K562 (cell line): ENCODE results near the gene CAMSAP3. TPM values are rescaled to one million over a fixed set of nuclear protein-coding genes. Genes with fewer than 3 reads are reported as not detected.

ENCODE experiments used
- ATAC-seq: fragments of 200-7000 bp; cut with Tn5 transposase; 3 replicates; pipeline ENCODE4 v1.9.1; 2020; ENCODE audit warnings: moderate library complexity
- BruUV-seq: library from RNA; stranded (reverse); fragments of 400-500 nt; replicated peaks from 2 replicates; lab custom pipeline; 2021; lab: Mats Ljungman, UMichigan
- CTCF ChIA-PET: fragments of 300-600 bp; formaldehyde crosslinking; extraction: SDS; loops from one replicate; lab custom pipeline; 2021; ENCODE audit warnings: low intra/inter-chr PET ratio; lab: Yijun Ruan, JAX
- POLR2A ChIA-PET: fragments of 300-600, 350-650 bp; sonication (Branson Sonifier 250); formaldehyde crosslinking; extraction: SDS; loops from one replicate; lab custom pipeline; 2021; ENCODE audit warnings: antibody characterized with exemption, inconsistent platforms; lab: Yijun Ruan, JAX
- DNase-seq, 4 experiments: peaks; one replicate each; pipeline versions ENCODE4 v3.0.0 to v3.0.0-alpha.2; 2011 to 2018; ENCODE audit warnings: low spot score in 3 of 4, mixed read lengths in 3 of 4; ENCODE audit errors: extremely low read depth in 1 of 4
- FAIRE-seq: peaks from 2 replicates; lab custom pipeline; 2011; peaks lifted over from hg19 to GRCh38; lab: Jason Lieb, UNC
- H2AFZ ChIP-seq: 2 replicates; pipeline ENCODE4 v1.6.0; 2011; ENCODE audit warnings: low read depth, low read length, control low read depth, inconsistent platforms
- H3K27ac ChIP-seq: fragments of 200-600 bp; 3 replicates; pipeline ENCODE4 v1.8.0; 2011; ENCODE audit warnings: low read depth, mild to moderate bottlenecking, control low read depth, inconsistent platforms, low read length, moderate library complexity, mixed read lengths; ENCODE audit errors: extremely low read depth
- H3K27me3 ChIP-seq, 2 experiments: fragments of 300-600 bp in 1 of 2; 2 replicates in 1 of 2; 3 replicates in 1 of 2; pipeline versions ENCODE4 v1.6.0 to v1.8.0; 2011; ENCODE audit warnings: inconsistent platforms in 2 of 2, low read length in 2 of 2, mild to moderate bottlenecking in 1 of 2, mixed read lengths in 1 of 2, moderate library complexity in 1 of 2; ENCODE audit not compliant: control insufficient read depth in 2 of 2, insufficient read depth in 2 of 2
- H3K36me3 ChIP-seq: fragments of 300-600 bp; 3 replicates; pipeline ENCODE4 v1.8.0; 2011; ENCODE audit warnings: mild to moderate bottlenecking, low read length, inconsistent platforms; ENCODE audit not compliant: control insufficient read depth, insufficient read depth
- H3K4me1 ChIP-seq, 2 experiments: fragments of 200-600 bp in 1 of 2; replicated peaks in 1 of 2; 2 replicates in 1 of 2; 3 replicates in 1 of 2; pipeline versions ENCODE4 v1.5.1 to v1.8.0; 2011; ENCODE audit warnings: inconsistent platforms in 2 of 2, low read length in 2 of 2, mild to moderate bottlenecking in 1 of 2, mixed read lengths in 1 of 2, moderate library complexity in 1 of 2; ENCODE audit not compliant: control insufficient read depth in 2 of 2, insufficient read depth in 2 of 2
- H3K4me2 ChIP-seq: 2 replicates; pipeline ENCODE4 v1.6.1; 2011; ENCODE audit warnings: low read length, control low read depth, inconsistent platforms, mixed read lengths; ENCODE audit not compliant: insufficient read depth
- H3K4me3 ChIP-seq: fragments of 200-600 bp; sonication (generic), shearing (Covaris generic); 2 replicates; pipeline ENCODE4 v1.5.1; 2016; ENCODE audit warnings: control low read depth, inconsistent platforms
- H3K79me2 ChIP-seq: fragments of 200-600 bp; 3 replicates; pipeline ENCODE4 v1.8.0; 2011; ENCODE audit warnings: low read length, inconsistent platforms; ENCODE audit not compliant: control insufficient read depth, insufficient read depth
- H3K9ac ChIP-seq, 2 experiments: 2 replicates each; pipeline versions ENCODE4 v1.6.0 to v1.6.1; 2011; ENCODE audit warnings: low read depth in 2 of 2, low read length in 2 of 2, control low read depth in 1 of 2, inconsistent platforms in 1 of 2, mild to moderate bottlenecking in 1 of 2, mixed read lengths in 1 of 2; ENCODE audit not compliant: insufficient read depth in 1 of 2
- H3K9me1 ChIP-seq: one replicate; pipeline ENCODE4 v1.6.0; 2011; ENCODE audit warnings: inconsistent platforms, mild to moderate bottlenecking, low read length, moderate library complexity; ENCODE audit not compliant: control insufficient read depth, insufficient read depth
- H3K9me3 ChIP-seq: replicated peaks from 2 replicates; pipeline ENCODE4 v1.5.1; 2011; ENCODE audit warnings: low read depth, low read length, inconsistent platforms; ENCODE audit not compliant: control insufficient read depth, insufficient read depth
- H4K20me1 ChIP-seq: replicated peaks from 2 replicates; pipeline ENCODE4 v1.6.1; 2011; ENCODE audit warnings: low read length, inconsistent platforms, mixed read lengths; ENCODE audit not compliant: control insufficient read depth, insufficient read depth
- CCNT2 ChIP-seq: IDR thresholded peaks from 2 replicates; pipeline ENCODE4 v1.6.1; 2011; ENCODE audit warnings: borderline replicate concordance, low read depth, mild to moderate bottlenecking, moderate library complexity, mixed read lengths, low read length; ENCODE audit not compliant: insufficient read length; ENCODE audit errors: extremely low read depth
- DPF2 ChIP-seq: fragments of 450-650 bp; IDR thresholded peaks from 2 replicates; pipeline ENCODE4 v1.6.1; 2016
- ELF4 ChIP-seq: fragments of 450-650 bp; formaldehyde crosslinking; IDR thresholded peaks from 2 replicates; pipeline ENCODE4 v1.4.0; 2022; ENCODE audit warnings: missing genetic modification characterization
- HLTF ChIP-seq: fragments of 450-650 bp; IDR thresholded peaks from 2 replicates; pipeline ENCODE4 v1.6.1; 2016
- POLR2G ChIP-seq: fragments of 200-400 bp; formaldehyde crosslinking; IDR thresholded peaks from 2 replicates; pipeline ENCODE4 v1.6.1; 2017; ENCODE audit warnings: low read depth, mild to moderate bottlenecking, antibody characterized with exemption, low read length, moderate library complexity
- TAF15 ChIP-seq: fragments of 200-400 bp; formaldehyde crosslinking; IDR thresholded peaks from 2 replicates; pipeline ENCODE4 v1.6.1; 2017; ENCODE audit warnings: mild to moderate bottlenecking, low read depth, low read length, moderate library complexity
- TFE3 ChIP-seq: fragments of 450-650 bp; formaldehyde crosslinking; IDR thresholded peaks from 2 replicates; pipeline ENCODE4 v1.4.0; 2020; ENCODE audit warnings: mild to moderate bottlenecking, mixed read lengths
- ZNF316 ChIP-seq: fragments of 450-650 bp; IDR thresholded peaks from 2 replicates; pipeline ENCODE4 v1.6.1; 2016
- ZNF764 ChIP-seq: fragments of 250-450 bp; sonication (Bioruptor Pico); IDR thresholded peaks from 2 replicates; pipeline ENCODE4 v1.4.0; 2020; ENCODE audit warnings: low read depth, mild to moderate bottlenecking, moderate library complexity
- whole genome bisulfite sequencing: fragments of 100-300 bp; shearing (Covaris generic); methylation state at CpG from one replicate; pipeline ENCODE4 v1.1.6; 2016; ENCODE audit warnings: low coverage, mixed read lengths; ENCODE audit not compliant: insufficient coverage; ENCODE audit errors: missing lambda C conversion rate; 5-methylcytosine and 5-hydroxymethylcytosine counted together
- in situ Hi-C: fragments of 300-500 bp; cut with MboI; formaldehyde crosslinking; loops from 4 replicates; pipeline ENCODE4 v1.15.0; 2018; ENCODE audit warnings: inconsistent platforms, mixed read lengths
- intact Hi-C: fragments of 100-400 bp; cut with micrococcal nuclease; formaldehyde crosslinking; loops from 2 replicates; pipeline ENCODE4 v1.14.2; 2022
- polyA plus RNA-seq, 8 experiments: library from polyadenylated mRNA; depleted of rRNA in 4 of 8; stranded (reverse) in 5 of 8; unstranded in 3 of 8; fragments of >200 nt; fragmentation: Nextera tagmentation in 2 of 8; fragmentation: Illumina TruSeq in 1 of 8; extraction: Ambion mirVana in 2 of 8; extraction: Trizol in 1 of 8; gene quantifications; 2 replicates each; pipeline versions ENCODE4 v1.2.1 to v1.2.3, GENCODE V29; 2011 to 2014; ENCODE audit warnings: inconsistent platforms in 1 of 8, missing spikeins in 1 of 8
- total RNA-seq, 7 experiments: library from RNA; depleted of rRNA in 6 of 7; stranded (reverse); fragments of >200 nt in 6 of 7; fragmentation: Illumina TruSeq in 2 of 7; extraction: Trizol in 2 of 7; gene quantifications; 2 replicates each; pipeline versions ENCODE4 v1.2.1 to v1.2.3, GENCODE V29; 2011 to 2021; ENCODE audit warnings: low replicate concordance in 1 of 7

The CAMSAP3 gene
- total and polyA plus RNA-seq, 9 of the 15 experiments (the other 6 are each of a cell fraction or from before 2014, with no cell fraction given), result 0.01 to 0.89 (median 0.22) TPM; not detected in 1

DNA sequence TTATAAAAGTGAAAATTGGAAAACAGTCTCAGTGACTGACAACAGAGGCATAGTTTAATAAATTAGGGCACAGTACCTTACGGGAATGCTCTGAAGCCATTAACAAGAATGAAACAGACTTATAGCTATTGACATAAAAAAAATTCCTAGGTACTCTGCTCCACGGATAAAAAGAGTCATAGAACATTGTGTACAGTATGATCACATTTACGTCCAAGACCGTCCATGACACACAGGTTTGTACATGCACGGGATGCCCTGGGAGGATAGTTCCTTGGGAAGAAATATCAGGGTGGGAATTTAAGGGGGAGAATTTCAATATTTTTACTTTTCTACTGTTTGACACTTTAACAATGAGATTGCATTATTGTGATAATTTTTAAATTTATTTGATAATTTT is 24.9 kb upstream of the CAMSAP3 start:
- H3K9ac ChIP-seq, result no peak overlapping the region
- no peaks in the 10 kb centered on the region for H4K20me1 ChIP-seq
- H3K4me1 ChIP-seq, result 0 out of 5 replicates have a peak, but pooled peaks cover 0 to 4% of the 10 kb centered on the region in 2 experiments
- no peak overlapping the region for H2AFZ ChIP-seq
- FAIRE-seq (no peak), DNase-seq (no peak), ATAC-seq (no peak)
- no TSS peak for BruUV-seq
- no peaks in the 10 kb centered on the region for H3K9me1 ChIP-seq
- H3K36me3 ChIP-seq, result no peaks in the 10 kb centered on the region
- no peak overlapping the region for H3K4me3 ChIP-seq
- POLR2A ChIA-PET, result no interaction called here
- H3K27me3 ChIP-seq, result no peaks in the 10 kb centered on the region; a peak in 2 of 5 replicates
- CTCF ChIA-PET, result no interaction called here
- H3K9me3 ChIP-seq, result no peaks in the 10 kb centered on the region
- no peak for TF ChIP-seq TAF15
- no peak for TF ChIP-seq CCNT2
- TF ChIP-seq ELF4, result no peak
- TF ChIP-seq ZNF764 (CRISPR knock-in tag), result no peak
- no peak for TF ChIP-seq ZNF316
- TF ChIP-seq HLTF, result no peak
- no peak for TF ChIP-seq TFE3 (CRISPR knock-in tag)
- TF ChIP-seq DPF2, result no peak
- TF ChIP-seq POLR2G, result no peak
- TF ChIP-seq, all 486 proteins: peak for 0
- intact Hi-C loops (no loop called here), in situ Hi-C loops (loop anchor here (5.0 kb wide), 1 partner anchor 237 kb away; no protein-coding TSS in a partner anchor)
- no peaks in the 10 kb centered on the region for H3K79me2 ChIP-seq
- 13% methylated on average over 5 of the region's 5 CpGs for WGBS
- no peak overlapping the region for H3K27ac ChIP-seq
- H3K4me2 ChIP-seq, result no peak overlapping the region
